ENCODE data around the gene PLXNA1. TPM values are rescaled to one million over a fixed set of nuclear protein-coding genes. Genes with fewer than 3 reads are reported as not detected.

PLXNA1 gene
- total and polyA plus RNA-seq, 9 of the 15 experiments (the other 6 are each of a cell fraction or from before 2014, with no cell fraction given) = 0.23 to 59.9 (median 16.8) TPM

DNA sequence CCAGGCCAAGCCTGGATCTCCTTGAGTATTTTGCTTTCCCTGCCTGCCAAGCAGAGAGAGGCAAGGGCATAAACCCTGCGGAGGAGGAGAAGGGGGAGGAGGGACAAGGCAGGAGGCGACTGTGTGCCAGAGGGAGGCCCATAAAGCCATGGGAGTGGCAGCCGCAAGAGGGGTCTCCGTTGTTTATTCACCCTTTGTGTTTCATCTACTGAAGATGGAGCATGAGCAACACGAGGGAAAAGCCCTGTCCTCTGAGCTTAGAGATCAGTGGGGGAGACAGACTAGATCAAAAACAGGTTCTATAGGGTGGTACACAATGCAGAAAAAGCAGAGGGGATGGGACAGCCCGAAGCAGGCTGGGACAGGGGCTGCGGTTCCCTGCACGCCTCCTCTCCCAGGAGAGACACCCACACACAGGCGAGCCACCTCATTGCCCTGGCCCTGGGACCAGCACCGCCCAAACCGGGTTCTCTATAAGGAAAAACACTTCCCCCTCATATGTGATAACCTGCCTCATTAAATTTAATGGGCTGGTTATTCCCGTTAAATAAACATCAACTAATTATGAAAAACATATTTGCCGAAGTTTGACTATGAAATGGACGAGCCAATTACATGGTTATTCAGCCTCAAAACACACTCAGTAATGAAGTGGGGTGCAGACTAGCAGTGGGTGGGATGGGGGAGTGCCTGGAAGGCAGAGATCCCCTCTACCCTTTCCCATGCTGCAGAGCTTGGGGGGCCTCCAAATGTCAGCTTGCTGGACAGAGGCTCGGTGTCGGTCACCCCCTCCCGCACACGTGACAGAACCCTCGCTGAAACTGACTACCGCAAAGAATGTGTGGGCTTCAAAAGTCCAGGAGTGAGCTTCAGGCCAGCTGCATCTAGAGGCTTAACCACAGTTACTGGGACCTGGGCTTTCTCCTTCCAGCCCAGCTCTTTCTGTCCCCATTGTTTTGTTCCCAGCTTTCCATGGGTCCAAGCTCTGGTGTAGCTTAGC, 14.2 kb upstream of the PLXNA1 start (continued):
- TF ChIP-seq STAG1 (CRISPR knock-in tag; IDR thresholded peaks at IDR 0.05; ENCODE audit: borderline replicate concordance) = no peak

DNA sequence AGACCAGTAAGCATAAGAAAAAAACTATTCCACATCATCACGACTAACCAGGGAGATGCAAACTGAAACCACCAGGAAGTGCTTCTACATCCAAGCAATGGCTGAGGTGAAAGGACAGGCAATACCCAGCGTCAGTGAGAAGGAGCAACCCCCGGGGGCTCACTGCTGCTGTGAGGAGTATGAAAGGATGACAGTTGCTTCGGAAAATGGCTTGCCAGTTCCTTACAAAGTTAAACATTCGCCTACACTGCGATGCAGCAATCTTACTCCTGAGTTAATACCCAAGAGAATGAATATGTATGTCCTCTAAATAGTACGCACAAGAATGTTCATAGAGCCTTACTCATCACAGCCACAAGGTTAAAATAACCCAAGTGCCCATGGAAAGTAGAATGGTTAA, 13.3 kb upstream of the PLXNA1 start:
- Histone ChIP-seq H3K4me2 (ENCODE audit: insufficient read depth, low read length) (no peak overlapping the region), H3K9me1 (ENCODE audit: control insufficient read depth, insufficient read depth, low read length) (no peaks in the 10 kb centered on the region), H3K4me1 (replicated peaks in 1 of 2; ENCODE audit: control insufficient read depth in 2 of 2, insufficient read depth in 2 of 2, low read length in 2 of 2) (peaks cover 0 to 4% of the 10 kb centered on the region in 2 experiments; a peak in 3 of 5 replicates), H3K79me2 (ENCODE audit: control insufficient read depth, insufficient read depth, low read length) (no peaks in the 10 kb centered on the region), H4K20me1 (replicated peaks; ENCODE audit: control insufficient read depth, insufficient read depth, low read length) (no peaks in the 10 kb centered on the region), H3K27ac (ENCODE audit: extremely low read depth, low read depth, low read length) (no peak overlapping the region), H3K4me3 (no peak overlapping the region), H3K27me3 (ENCODE audit: control insufficient read depth in 2 of 2, insufficient read depth in 2 of 2, low read length in 2 of 2) (no peaks in the 10 kb centered on the region), H3K9me3 (replicated peaks; ENCODE audit: control insufficient read depth, insufficient read depth, low read depth, low read length) (no peaks in the 10 kb centered on the region), H2AFZ (ENCODE audit: low read depth, low read length) (no peak overlapping the region), H3K9ac (ENCODE audit: insufficient read depth in 1 of 2, low read depth in 2 of 2, low read length in 2 of 2) (no peak overlapping the region), H3K36me3 (ENCODE audit: control insufficient read depth, insufficient read depth, low read length) (no peaks in the 10 kb centered on the region)
- CTCF ChIA-PET (ENCODE audit: low intra/inter-chr PET ratio) = no interaction called here
- no peak for DNase-seq (ENCODE audit: extremely low read depth in 1 of 4, low spot score in 3 of 4)
- intact Hi-C loops (cut with micrococcal nuclease) (no loop called here), in situ Hi-C loops (cut with MboI) (no loop called here)
- TF ChIP-seq GATA2 (CRISPR knock-in tag; IDR thresholded peaks at IDR 0.05) (no peak), PRMT5 (CRISPR knock-in tag; IDR thresholded peaks at IDR 0.05) (no peak), TCF3 (CRISPR knock-in tag; IDR thresholded peaks at IDR 0.05) (no peak), ZFP1 (CRISPR knock-in tag; IDR thresholded peaks at IDR 0.05) (no peak), NR2F6 (CRISPR knock-in tag; IDR thresholded peaks at IDR 0.05) (no peak)
- TF ChIP-seq, protein P1, sequence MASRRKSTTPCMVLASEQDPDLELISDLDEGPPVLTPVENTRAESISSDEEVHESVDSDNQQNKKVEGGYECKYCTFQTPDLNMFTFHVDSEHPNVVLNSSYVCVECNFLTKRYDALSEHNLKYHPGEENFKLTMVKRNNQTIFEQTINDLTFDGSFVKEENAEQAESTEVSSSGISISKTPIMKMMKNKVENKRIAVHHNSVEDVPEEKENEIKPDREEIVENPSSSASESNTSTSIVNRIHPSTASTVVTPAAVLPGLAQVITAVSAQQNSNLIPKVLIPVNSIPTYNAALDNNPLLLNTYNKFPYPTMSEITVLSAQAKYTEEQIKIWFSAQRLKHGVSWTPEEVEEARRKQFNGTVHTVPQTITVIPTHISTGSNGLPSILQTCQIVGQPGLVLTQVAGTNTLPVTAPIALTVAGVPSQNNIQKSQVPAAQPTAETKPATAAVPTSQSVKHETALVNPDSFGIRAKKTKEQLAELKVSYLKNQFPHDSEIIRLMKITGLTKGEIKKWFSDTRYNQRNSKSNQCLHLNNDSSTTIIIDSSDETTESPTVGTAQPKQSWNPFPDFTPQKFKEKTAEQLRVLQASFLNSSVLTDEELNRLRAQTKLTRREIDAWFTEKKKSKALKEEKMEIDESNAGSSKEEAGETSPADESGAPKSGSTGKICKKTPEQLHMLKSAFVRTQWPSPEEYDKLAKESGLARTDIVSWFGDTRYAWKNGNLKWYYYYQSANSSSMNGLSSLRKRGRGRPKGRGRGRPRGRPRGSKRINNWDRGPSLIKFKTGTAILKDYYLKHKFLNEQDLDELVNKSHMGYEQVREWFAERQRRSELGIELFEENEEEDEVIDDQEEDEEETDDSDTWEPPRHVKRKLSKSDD (conservative IDR thresholded peaks at IDR 0.05; ENCODE audit: low read length) = no peak
- POLR2A ChIA-PET = interaction anchor here (1.0 kb wide), 1 partner anchor 13 kb away, joined by 4 read pairs; the partner anchor contains the start of gene PLXNA1
- ATAC-seq = no peak
- WGBS (ENCODE audit: insufficient coverage, low coverage, missing lambda C conversion rate) = 67% methylated on average over 6 of the region's 7 CpGs
- FAIRE-seq = no peak
- BruUV-seq (replicated peaks) = no TSS peak

Data from K562 (cell line).